Breast epithelium (tissue), 3 donors: ENCODE results near the gene CCL20.

Experiments
- CTCF ChIP-seq, 3 donors: fragments of 450-650 bp; IDR thresholded peaks; one replicate each; pipeline ENCODE4 v1.5.1; 2016 to 2017; ENCODE audit warnings: antibody characterized with exemption in 3 of 3, mild to moderate bottlenecking in 3 of 3, moderate library complexity in 3 of 3
- POLR2A ChIP-seq: fragments of 450-650 bp; IDR thresholded peaks from one replicate; pipeline ENCODE4 v1.6.1; 2016; ENCODE audit warnings: antibody characterized with exemption, mild to moderate bottlenecking, moderate library complexity

GRCh38 chr2:227767830-227768229 lies 45.8 kb upstream of the CCL20 start:
- TF ChIP-seq CTCF (IDR thresholded peaks at IDR 0.05) (no peak), POLR2A (no peak)
